GM13976 (cell line): ENCODE measurements around the gene MRPL27.

Source experiments
- DNase-seq: peaks from one replicate; pipeline ENCODE4 v3.0.0; 2012; ENCODE audit warnings: low spot score
- CTCF ChIP-seq: IDR thresholded peaks from 2 replicates; pipeline ENCODE4 v1.5.1; 2012; ENCODE audit warnings: borderline replicate concordance, mild to moderate bottlenecking; ENCODE audit not compliant: insufficient read depth; ENCODE audit errors: extremely low read depth, missing control alignments, control extremely low read depth
- in situ Hi-C: fragments of 300-500 bp; cut with MboI; formaldehyde crosslinking; loops from one replicate; pipeline ENCODE4 v1.12.0; 2022; ENCODE audit warnings: low sequenced_read_pairs, mixed read lengths, inconsistent platforms; ENCODE audit not compliant: unreplicated experiment

MRPL27 gene

GRCh38 chr17:50328363-50329325 lies 44.3 kb downstream of the MRPL27 start:
- no peak for DNase-seq
- no peak for TF ChIP-seq CTCF
- in situ Hi-C loops, result no loop called here

- no peak for DNase-seq
- in situ Hi-C loops, result no loop called here
- TF ChIP-seq CTCF, result no peak
Measured at GRCh38 chr17:50326831-50327364, 46.1 kb downstream of the MRPL27 start.

GRCh38 chr17:50325906-50326305 lies 47.1 kb downstream of the MRPL27 start:
- in situ Hi-C loops, result no loop called here
- DNase-seq, result no peak
- TF ChIP-seq CTCF, result no peak

GRCh38 chr17:50323060-50323459 lies 49.9 kb downstream of the MRPL27 start:
- in situ Hi-C loops, result no loop called here
- no peak for TF ChIP-seq CTCF

GRCh38 chr17:50322271-50322670 lies 50.7 kb downstream of the MRPL27 start:
- in situ Hi-C loops, result no loop called here
- no peak for TF ChIP-seq CTCF
- DNase-seq, result no peak

More at GRCh38 chr17:50323060-50323459, 49.9 kb downstream of the MRPL27 start:
- DNase-seq, result no peak

GRCh38 chr17:50319306-50320004 lies 53.5 kb downstream of the MRPL27 start:
- DNase-seq, result no peak
- in situ Hi-C loops, result no loop called here
- TF ChIP-seq CTCF, result no peak
